Activated T-helper 2 cell treated with anti-CD3 and anti-CD28 coated beads, Interferon-gamma antibody, Interleukin-2, Interleukin-4, amounts not matched to agents 10 μg/mL and 5 μg/mL and 100 μg/mL, durations not matched to agents 14 hours and 24 hours and 36 hours (primary cell): ENCODE data around the gene NKAIN2. TPM values are rescaled to one million over a fixed set of nuclear protein-coding genes. Genes with fewer than 3 reads are reported as not detected.

Experiments
- DNase-seq: peaks from one replicate; pipeline ENCODE4 v3.0.0; 2021; ENCODE audit warnings: low spot score
- H3K27ac Mint-ChIP-seq: one replicate; pipeline ENCODE4 v1.8.0; 2021; ENCODE audit warnings: mixed read lengths
- H3K27me3 Mint-ChIP-seq: one replicate; pipeline ENCODE4 v1.8.0; 2021; ENCODE audit warnings: low read depth, mixed read lengths
- H3K36me3 Mint-ChIP-seq: one replicate; pipeline ENCODE4 v1.8.0; 2021; ENCODE audit warnings: low read depth, mixed read lengths
- H3K4me1 Mint-ChIP-seq: one replicate; pipeline ENCODE4 v1.8.0; 2021; ENCODE audit warnings: low read depth, mixed read lengths
- H3K4me3 Mint-ChIP-seq: one replicate; pipeline ENCODE4 v1.8.0; 2021; ENCODE audit warnings: low read depth, mild to moderate bottlenecking, moderate library complexity, mixed read lengths
- H3K9me3 Mint-ChIP-seq: one replicate; pipeline ENCODE4 v1.8.0; 2021; ENCODE audit warnings: mixed read lengths
- intact Hi-C: fragments of 100-400 bp; cut with micrococcal nuclease; formaldehyde crosslinking; loops from one replicate; pipeline ENCODE4 v1.15.1; 2023
- total RNA-seq: library from RNA; stranded (reverse); gene quantifications from 2 replicates; pipeline ENCODE4 v1.2.3, GENCODE V29; 2022

Gene NKAIN2
- total RNA-seq, 1 donor from 2014 or later = not detected

DNA sequence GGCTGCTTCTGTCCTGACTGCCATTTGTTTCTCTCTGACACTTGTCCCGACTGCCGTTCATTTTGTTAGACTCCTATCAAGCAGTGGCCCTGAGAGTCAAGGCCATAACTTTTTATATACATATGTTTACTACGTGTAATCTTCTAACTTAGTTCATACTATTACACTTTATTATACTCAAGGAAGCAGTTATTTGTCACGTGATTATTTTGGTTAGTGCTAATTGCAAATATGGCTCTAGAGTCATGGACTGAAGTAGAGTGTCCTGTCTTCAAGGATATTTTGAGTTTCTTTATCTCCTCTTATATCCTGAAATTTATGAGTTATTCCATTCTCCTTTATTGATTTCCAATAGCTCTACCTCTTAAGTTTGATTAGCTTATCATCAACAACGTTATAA, 864.4 kb downstream of the NKAIN2 start:
- H3K27me3 Mint-ChIP-seq = no peaks in the 10 kb centered on the region
- H3K4me1 Mint-ChIP-seq = no peaks in the 10 kb centered on the region
- intact Hi-C loops = no loop called here
- H3K27ac Mint-ChIP-seq = no peak overlapping the region
- H3K4me3 Mint-ChIP-seq = no peak overlapping the region
- H3K36me3 Mint-ChIP-seq = no peaks in the 10 kb centered on the region
- DNase-seq = no peak
- H3K9me3 Mint-ChIP-seq = no peaks in the 10 kb centered on the region

DNA sequence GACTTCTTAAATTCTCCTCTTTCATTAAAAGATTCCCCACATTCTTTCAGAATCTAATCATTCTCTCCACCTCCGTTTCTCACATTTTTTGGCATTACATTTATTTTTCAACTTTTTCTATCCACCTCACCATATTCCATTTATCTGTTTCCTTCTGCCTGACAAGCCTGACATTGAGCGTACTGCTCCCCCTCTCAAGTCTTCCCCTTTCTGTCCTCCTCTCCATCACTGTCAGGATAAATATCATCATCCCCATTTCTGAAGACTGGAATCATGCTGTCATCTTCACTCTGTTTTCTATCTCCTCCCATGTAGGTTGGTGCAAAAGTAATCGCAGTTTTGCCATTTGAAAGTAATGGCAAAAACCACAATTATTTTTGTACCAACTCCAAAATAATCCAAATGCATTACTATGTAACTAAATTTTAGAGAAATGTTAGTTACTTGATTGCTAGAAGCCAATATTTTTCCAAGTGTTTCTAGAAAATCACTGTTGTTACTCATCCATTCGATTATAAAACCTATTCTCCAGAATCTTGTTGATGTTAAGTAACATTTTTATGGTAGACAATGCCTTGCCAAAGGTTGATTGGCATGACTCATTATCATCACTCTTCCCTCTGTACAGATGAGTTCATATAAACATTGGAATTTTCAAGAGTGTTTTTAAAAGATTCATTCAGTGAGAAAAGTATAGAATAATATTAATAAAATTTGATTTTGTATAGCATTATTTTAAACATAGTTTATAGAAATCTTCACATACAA, 866.2 kb downstream of the NKAIN2 start:
- intact Hi-C loops = no loop called here
- no peak overlapping the region for H3K27ac Mint-ChIP-seq

DNA sequence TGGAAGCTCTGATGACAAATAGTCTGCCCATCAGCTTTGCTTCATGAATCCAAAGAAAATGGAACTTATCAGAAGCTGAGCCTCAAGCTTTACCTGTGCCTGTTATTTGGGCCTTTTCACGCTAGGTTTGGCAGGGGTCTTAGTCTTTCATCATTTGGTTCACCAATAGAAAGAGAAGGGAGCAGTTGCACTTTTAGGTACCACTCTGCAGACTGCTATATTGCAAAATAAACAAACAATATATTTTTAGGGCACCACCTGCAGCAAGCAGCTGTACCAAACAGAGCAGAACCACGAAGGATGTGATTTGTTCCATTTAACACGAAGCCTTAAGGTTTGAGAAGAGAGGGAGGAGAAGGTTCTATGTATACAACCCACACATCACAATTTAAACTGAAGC, 867.1 kb downstream of the NKAIN2 start:
- Mint-ChIP-seq H3K4me1 (no peaks in the 10 kb centered on the region), H3K4me3 (no peak overlapping the region), H3K36me3 (no peaks in the 10 kb centered on the region), H3K9me3 (peaks cover 18% of the 10 kb centered on the region), H3K27ac (no peak overlapping the region), H3K27me3 (no peaks in the 10 kb centered on the region)
- no peak for DNase-seq
- intact Hi-C loops = no loop called here

More for the DNA sequence above, 866.2 kb downstream of the NKAIN2 start:
- no peak for DNase-seq
- H3K4me1 Mint-ChIP-seq = no peaks in the 10 kb centered on the region
- no peak overlapping the region for H3K4me3 Mint-ChIP-seq
- peaks cover 12% of the 10 kb centered on the region for H3K9me3 Mint-ChIP-seq
- no peaks in the 10 kb centered on the region for H3K27me3 Mint-ChIP-seq
- H3K36me3 Mint-ChIP-seq = no peaks in the 10 kb centered on the region

DNA sequence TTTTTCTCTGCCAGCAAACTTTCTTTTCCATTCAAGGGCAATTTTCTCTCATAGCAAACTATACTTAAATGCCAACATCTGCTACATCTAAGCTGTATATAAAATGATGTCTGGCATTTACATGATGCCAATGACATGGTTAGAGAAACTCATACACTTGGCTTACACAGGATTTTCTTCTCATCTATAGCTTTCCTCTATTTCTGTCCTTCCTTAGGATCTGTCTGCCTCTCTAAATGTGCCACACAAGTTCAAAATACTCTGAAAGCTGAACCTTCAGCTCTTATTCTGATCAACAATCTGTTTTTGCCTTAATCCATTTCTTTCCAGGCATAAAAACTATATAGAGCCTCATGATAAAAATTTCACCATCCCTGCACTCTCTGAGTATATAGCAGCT, 867.7 kb downstream of the NKAIN2 start:
- Mint-ChIP-seq H3K9me3 (peaks cover 24% of the 10 kb centered on the region), H3K4me1 (no peaks in the 10 kb centered on the region), H3K27me3 (no peaks in the 10 kb centered on the region), H3K27ac (no peak overlapping the region), H3K36me3 (no peaks in the 10 kb centered on the region), H3K4me3 (no peak overlapping the region)
- intact Hi-C loops = no loop called here
- no peak for DNase-seq

DNA sequence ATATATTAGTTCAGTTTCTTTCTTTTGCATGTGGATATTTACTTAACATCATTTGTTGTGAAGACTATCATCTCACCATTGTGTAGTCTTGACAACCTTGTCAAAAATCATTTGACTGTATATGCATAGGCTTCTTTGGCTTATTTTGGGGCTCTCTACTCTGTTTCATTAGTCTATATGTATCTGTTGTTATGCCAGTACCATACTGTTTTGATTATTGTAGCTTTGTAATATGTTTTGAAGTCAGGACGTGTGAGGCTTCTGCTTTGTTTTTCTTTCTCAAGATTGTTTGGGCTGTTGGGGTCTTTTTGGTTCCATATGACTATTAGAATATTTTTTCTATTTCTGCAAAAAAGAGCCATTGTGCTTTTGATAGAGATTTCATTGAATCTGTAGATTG, 870.4 kb downstream of the NKAIN2 start:
- Mint-ChIP-seq H3K27ac (no peak overlapping the region), H3K27me3 (no peaks in the 10 kb centered on the region), H3K9me3 (peaks cover 39% of the 10 kb centered on the region), H3K4me1 (no peaks in the 10 kb centered on the region), H3K36me3 (no peaks in the 10 kb centered on the region), H3K4me3 (no peak overlapping the region)
- intact Hi-C loops = no loop called here
- DNase-seq = no peak

DNA sequence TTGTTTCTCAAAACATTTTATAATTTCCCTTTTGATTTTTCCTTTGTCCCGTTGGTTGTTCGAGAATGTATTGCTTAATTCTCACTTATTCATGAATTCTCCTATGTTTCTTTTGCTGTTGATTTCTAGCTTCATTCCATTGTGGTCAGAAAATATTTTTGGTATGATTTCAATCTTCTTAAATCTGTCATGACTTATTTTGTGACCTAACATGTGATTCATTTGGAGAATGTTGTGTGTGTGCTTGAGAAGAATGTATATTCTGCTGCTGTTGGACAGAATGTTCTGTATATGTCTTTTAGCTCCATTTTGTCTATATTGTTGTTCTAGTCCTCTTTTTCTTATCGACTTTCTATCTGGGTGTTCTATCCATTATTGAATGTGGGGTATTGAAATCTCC, 872.4 kb downstream of the NKAIN2 start:
- intact Hi-C loops = no loop called here
- no peak for DNase-seq
- no peak overlapping the region for H3K4me3 Mint-ChIP-seq
- H3K9me3 Mint-ChIP-seq = peaks cover 41% of the 10 kb centered on the region
- no peaks in the 10 kb centered on the region for H3K36me3 Mint-ChIP-seq
- H3K4me1 Mint-ChIP-seq = no peaks in the 10 kb centered on the region
- H3K27me3 Mint-ChIP-seq = no peaks in the 10 kb centered on the region
- H3K27ac Mint-ChIP-seq = no peak overlapping the region

DNA sequence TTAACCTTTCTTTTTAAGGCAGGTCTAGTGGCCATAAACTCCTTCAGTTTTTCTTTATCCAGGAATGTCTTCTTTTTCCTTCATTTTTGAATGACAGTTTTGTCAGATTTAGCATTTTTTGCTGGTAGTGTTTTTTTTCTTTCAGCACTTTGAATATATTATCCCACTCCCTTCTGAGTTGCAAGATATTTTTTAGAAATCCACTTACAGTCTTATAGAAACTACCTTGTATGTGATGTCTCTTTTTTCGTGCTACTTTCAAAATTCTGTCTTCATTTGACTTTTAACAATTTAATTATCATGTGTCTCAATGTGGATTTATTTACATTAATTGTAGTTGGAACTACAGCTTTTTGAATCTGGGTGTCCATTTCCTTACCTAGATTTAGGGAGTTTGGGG, 874.2 kb downstream of the NKAIN2 start:
- intact Hi-C loops = no loop called here
- H3K36me3 Mint-ChIP-seq = no peaks in the 10 kb centered on the region
- H3K27ac Mint-ChIP-seq = no peak overlapping the region
- peaks cover 41% of the 10 kb centered on the region for H3K9me3 Mint-ChIP-seq
- no peak overlapping the region for H3K4me3 Mint-ChIP-seq
- DNase-seq = no peak
- no peaks in the 10 kb centered on the region for H3K27me3 Mint-ChIP-seq
- H3K4me1 Mint-ChIP-seq = no peaks in the 10 kb centered on the region

DNA sequence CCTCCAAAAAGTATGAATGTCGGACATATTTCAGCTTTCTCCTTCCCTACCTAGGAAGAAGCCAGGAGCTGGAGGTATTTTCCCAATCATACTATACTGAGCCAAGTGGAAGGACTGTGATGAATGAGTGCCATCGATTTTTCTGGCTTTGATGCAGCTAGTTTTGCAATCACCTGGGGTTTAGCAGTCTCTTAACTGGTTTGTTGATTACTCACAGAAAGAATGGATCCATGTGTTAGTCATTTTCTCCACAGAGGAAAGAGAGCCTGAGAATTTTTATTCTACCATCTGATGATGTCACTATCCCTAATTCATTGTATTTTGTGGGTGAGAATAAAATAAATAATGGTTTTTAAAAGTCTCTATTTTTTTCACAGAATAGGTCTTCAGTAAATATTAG, 875.7 kb downstream of the NKAIN2 start:
- Mint-ChIP-seq H3K36me3 (no peaks in the 10 kb centered on the region), H3K27me3 (no peaks in the 10 kb centered on the region), H3K4me3 (no peak overlapping the region), H3K4me1 (no peaks in the 10 kb centered on the region), H3K27ac (no peak overlapping the region), H3K9me3 (peaks cover 33% of the 10 kb centered on the region)
- DNase-seq = no peak
- intact Hi-C loops = no loop called here

DNA sequence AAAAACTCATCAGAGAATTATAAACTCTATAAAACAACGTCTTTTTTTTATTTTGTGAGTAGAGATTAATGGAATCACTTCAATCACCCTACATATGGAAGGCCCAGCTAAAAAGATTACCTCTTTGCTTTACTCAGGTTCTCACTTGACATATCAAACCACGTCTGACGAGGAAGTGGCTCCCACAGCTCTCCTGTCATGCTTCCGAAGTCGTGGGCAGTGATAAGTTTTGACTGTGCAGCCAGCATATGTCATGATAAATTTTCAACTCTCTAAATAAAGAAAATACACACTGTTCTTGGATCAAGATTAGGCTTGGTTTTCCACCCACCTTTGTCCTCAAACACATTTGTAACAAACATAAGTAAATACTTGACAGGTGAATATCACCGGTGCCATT, 879.1 kb downstream of the NKAIN2 start:
- no peak for DNase-seq
- peaks cover 15% of the 10 kb centered on the region for H3K9me3 Mint-ChIP-seq
- no peaks in the 10 kb centered on the region for H3K4me1 Mint-ChIP-seq
- no peak overlapping the region for H3K27ac Mint-ChIP-seq
- intact Hi-C loops = no loop called here
- H3K27me3 Mint-ChIP-seq = no peaks in the 10 kb centered on the region
- H3K4me3 Mint-ChIP-seq = no peak overlapping the region
- H3K36me3 Mint-ChIP-seq = no peaks in the 10 kb centered on the region

DNA sequence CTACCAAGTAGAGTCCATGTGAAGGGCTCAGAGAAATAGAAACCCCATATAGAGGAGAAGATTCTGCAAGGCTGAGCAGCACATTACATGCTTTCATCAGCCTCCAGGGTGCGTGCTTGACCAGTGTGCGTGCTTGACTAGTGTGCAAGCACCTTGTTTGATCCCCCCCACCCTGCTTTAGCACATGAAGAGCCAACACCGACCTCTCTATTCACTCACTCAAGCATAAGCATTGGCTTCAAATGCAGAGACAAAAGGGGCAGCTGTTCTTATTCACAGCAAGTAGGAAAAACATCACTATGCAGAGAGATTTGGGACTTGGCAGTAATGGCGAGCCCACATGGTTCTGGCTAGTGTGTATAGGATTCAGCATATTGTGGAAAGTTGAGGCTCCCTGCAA, 879.8 kb downstream of the NKAIN2 start:
- H3K9me3 Mint-ChIP-seq = peaks cover 7% of the 10 kb centered on the region
- no peak overlapping the region for H3K4me3 Mint-ChIP-seq
- H3K27ac Mint-ChIP-seq = no peak overlapping the region
- no peaks in the 10 kb centered on the region for H3K4me1 Mint-ChIP-seq
- no peak for DNase-seq
- intact Hi-C loops = no loop called here
- H3K27me3 Mint-ChIP-seq = no peaks in the 10 kb centered on the region
- H3K36me3 Mint-ChIP-seq = no peaks in the 10 kb centered on the region

DNA sequence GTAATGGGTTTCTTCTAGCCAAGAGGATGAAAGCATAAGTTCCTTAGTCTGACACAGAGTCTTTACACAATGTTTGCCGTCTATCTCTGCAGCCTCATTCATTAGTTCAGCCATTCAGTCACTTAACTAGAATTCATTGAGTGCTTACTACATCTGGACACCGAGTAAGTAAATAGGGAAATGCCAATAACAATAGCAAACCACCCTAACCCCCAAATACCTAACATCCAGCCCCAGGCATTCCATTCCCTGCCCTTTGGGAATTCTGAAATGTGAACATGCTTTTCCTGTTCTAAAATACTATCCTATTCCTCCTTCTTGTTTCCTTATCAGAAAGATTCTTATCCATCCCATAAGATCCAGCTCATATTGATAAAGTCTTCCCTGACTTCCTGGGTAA, 881.0 kb downstream of the NKAIN2 start:
- Mint-ChIP-seq H3K27me3 (no peaks in the 10 kb centered on the region), H3K4me1 (no peaks in the 10 kb centered on the region), H3K9me3 (no peaks in the 10 kb centered on the region), H3K27ac (no peak overlapping the region), H3K4me3 (no peak overlapping the region), H3K36me3 (no peaks in the 10 kb centered on the region)
- DNase-seq = no peak
- intact Hi-C loops = no loop called here

DNA sequence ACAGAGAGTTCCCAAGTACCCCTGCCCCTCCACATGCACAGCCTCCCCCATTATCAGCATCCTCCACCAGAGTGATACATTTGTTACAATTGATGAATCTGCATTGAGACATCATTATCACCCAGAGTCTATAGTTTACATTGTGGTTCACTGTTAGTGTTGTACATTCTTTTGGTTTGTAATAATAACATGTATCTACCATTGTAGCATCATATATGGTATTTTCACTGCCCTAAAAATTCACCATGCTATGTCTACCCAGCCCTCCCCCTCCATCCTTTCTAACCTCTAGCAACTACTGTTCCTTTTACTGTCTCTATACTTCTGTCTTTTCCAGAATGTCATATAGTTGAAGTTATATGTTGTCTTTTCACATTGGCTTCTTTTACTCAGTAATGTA, 884.7 kb downstream of the NKAIN2 start:
- no peak for DNase-seq
- Mint-ChIP-seq H3K4me3 (no peak overlapping the region), H3K36me3 (no peaks in the 10 kb centered on the region), H3K9me3 (no peaks in the 10 kb centered on the region), H3K4me1 (no peaks in the 10 kb centered on the region), H3K27ac (no peak overlapping the region), H3K27me3 (no peaks in the 10 kb centered on the region)
- intact Hi-C loops = no loop called here

DNA sequence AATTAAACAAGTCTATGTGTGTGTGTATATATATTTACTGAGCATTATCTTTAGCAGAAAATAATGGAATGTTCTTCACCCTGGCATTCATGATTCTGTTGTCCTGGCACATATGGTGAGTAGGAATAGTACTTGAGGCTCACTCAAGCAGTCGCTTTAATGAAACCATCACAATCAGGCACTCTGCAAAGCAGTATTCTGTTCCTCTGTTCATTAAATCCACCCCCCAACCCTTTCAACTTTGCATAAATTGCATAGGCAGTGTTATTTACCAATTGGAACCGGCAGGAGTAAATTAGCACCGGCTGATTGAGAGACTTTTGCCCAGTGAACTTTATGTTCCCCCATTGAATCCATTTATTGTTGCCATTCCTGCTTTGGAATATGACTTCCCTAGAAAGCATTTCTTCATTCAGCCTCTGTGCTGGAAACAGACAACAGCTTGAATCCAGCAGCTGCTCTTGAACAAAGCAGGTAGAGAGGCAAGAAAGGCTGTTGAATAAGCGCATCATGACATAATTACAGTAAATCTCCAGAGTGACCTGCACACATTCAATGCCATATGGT, 890.6 kb downstream of the NKAIN2 start:
- no peaks in the 10 kb centered on the region for H3K27me3 Mint-ChIP-seq
- H3K4me3 Mint-ChIP-seq = no peak overlapping the region
- H3K9me3 Mint-ChIP-seq = no peaks in the 10 kb centered on the region
- no peaks in the 10 kb centered on the region for H3K36me3 Mint-ChIP-seq
- no peaks in the 10 kb centered on the region for H3K4me1 Mint-ChIP-seq
- no peak overlapping the region for H3K27ac Mint-ChIP-seq
- intact Hi-C loops = no loop called here
- DNase-seq = no peak
